ENCODE results near the gene MAT2B.
A peak's percentile ranks its signal among the peaks of the same experiment; 100 is the strongest.

Gene MAT2B

DNA sequence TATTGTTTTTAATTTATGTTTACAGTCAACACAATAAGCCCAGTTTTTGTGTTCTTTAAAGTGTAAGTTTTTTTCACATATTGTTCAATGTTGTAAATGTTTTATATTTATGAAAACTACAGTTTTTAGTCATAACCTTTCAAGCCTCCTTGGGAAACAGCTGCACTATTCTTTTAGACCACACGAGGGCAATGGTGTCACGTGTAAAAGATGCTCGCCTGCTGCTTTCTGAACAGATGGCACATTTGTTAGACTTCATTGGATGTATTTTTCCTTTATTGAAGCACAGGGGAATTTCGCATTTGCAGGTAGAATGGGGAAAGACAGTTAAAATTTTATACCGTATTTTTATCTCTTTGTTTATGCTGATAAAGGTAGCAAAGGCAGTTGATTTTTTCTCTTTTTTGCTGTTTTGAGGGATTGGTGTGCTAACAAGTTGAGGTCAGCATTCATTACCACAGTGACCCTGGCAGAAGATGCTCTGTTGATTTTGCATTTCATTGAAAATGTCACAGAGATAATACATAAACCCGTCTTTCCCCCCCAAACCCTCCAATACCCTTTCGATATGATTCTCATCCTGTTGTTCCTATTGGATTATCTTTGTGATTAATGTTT is 59.0 kb downstream of the MAT2B start:
- Histone ChIP-seq H3K27ac (no peak overlapping the region), H3K4me2 (no peak overlapping the region)

DNA sequence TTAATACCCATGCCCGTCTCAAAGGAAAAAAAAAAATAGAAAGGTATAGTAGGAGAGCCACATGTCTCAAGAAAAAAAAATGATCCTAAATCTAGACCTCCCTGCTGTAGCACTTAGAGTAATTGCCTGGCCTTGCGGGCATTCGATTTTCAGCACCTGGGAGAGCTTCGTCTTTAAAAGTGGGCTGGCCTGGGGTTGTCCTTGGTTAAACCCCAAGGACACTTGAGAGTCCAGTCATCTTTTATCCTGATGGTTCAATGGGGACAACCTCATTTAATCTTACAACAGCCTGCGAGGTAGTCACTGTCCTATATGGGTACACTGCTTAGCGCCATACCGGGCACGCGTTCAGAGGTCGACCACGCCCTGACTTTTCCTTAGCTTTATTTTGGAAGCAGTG is 60.1 kb downstream of the MAT2B start:
- Histone ChIP-seq H3K27ac (no peak overlapping the region), H3K4me3 (IDR thresholded peaks at IDR 0.05; ENCODE audit: insufficient read depth, low read depth, low read length) (no peak overlapping the region), H3K9ac (no peak overlapping the region), H3K36me3 (ENCODE audit: insufficient read depth) (no peaks in the 10 kb centered on the region), H2AFZ (ENCODE audit: low read depth) (peak overlapping the region; percentile 38; the same call in 1 of the 2 replicates), H3K27me3 (ENCODE audit: insufficient read depth, low read depth) (no peaks in the 10 kb centered on the region), H4K20me1 (ENCODE audit: insufficient read depth) (no peaks in the 10 kb centered on the region), H3K4me2 (peak overlapping the region; percentile 25; the same call in 1 of the 2 replicates), H3K4me1 (ENCODE audit: low read depth, poor library complexity, severe bottlenecking) (no peaks in the 10 kb centered on the region), H3K79me2 (ENCODE audit: insufficient read depth, low read depth) (no peaks in the 10 kb centered on the region)
- TF ChIP-seq, protein P1, sequence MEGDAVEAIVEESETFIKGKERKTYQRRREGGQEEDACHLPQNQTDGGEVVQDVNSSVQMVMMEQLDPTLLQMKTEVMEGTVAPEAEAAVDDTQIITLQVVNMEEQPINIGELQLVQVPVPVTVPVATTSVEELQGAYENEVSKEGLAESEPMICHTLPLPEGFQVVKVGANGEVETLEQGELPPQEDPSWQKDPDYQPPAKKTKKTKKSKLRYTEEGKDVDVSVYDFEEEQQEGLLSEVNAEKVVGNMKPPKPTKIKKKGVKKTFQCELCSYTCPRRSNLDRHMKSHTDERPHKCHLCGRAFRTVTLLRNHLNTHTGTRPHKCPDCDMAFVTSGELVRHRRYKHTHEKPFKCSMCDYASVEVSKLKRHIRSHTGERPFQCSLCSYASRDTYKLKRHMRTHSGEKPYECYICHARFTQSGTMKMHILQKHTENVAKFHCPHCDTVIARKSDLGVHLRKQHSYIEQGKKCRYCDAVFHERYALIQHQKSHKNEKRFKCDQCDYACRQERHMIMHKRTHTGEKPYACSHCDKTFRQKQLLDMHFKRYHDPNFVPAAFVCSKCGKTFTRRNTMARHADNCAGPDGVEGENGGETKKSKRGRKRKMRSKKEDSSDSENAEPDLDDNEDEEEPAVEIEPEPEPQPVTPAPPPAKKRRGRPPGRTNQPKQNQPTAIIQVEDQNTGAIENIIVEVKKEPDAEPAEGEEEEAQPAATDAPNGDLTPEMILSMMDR (conservative IDR thresholded peaks at IDR 0.05; ENCODE audit: low read depth, low read length): no peak

More for the DNA sequence above, 59.0 kb downstream of the MAT2B start:
- no peak overlapping the region for H3K9ac ChIP-seq
- no peaks in the 10 kb centered on the region for H3K79me2 ChIP-seq (ENCODE audit: insufficient read depth, low read depth)
- H3K36me3 ChIP-seq (ENCODE audit: insufficient read depth): no peaks in the 10 kb centered on the region
- TF ChIP-seq, protein P1 (conservative IDR thresholded peaks at IDR 0.05; ENCODE audit: low read depth, low read length): peak; percentile 74
- no peaks in the 10 kb centered on the region for H3K27me3 ChIP-seq (ENCODE audit: insufficient read depth, low read depth)
- no peak overlapping the region for H2AFZ ChIP-seq (ENCODE audit: low read depth)
- no peaks in the 10 kb centered on the region for H3K4me1 ChIP-seq (ENCODE audit: low read depth, poor library complexity, severe bottlenecking)
- no peak overlapping the region for H3K4me3 ChIP-seq (IDR thresholded peaks at IDR 0.05; ENCODE audit: insufficient read depth, low read depth, low read length)
- H4K20me1 ChIP-seq (ENCODE audit: insufficient read depth): no peaks in the 10 kb centered on the region

DNA sequence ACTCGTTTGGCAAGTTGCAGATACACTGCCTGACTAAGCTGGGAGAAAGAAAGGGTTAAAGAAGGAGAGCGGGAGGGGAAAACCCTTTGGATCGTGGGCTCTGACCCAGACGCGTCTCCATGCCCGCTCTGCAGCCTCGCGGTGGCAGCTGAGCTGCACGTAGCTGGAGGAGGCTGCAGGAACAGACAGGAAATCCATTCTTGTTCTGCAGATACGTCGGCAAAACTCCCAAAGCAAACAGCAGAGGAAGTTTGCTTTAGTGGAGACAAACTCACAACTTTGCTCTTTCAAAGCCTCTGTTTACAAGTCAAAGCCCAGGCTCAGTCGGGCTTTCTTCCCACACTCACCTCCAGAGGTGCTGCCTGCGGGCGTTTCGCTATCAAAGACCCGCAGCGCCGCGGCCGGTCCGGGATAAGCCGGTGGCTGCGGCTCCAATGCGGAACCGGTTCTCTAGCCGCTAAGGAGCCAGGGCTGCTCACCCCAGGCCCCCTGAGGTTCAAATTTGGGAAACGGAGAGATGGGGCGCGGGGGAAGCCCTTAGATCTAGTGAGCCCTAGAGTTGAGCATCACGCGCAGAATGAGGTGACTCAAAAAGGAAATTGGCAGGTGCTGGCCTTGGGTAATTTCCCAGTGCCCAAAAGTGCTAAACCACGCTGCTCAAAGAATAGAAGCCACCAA is 60.7 kb downstream of the MAT2B start:
- H3K4me3 ChIP-seq (IDR thresholded peaks at IDR 0.05; ENCODE audit: insufficient read depth, low read depth, low read length): no peak overlapping the region
- H4K20me1 ChIP-seq (ENCODE audit: insufficient read depth): no peaks in the 10 kb centered on the region
- H3K4me2 ChIP-seq: peak overlapping the region; percentile 25; the same call in 1 of the 2 replicates
- no peaks in the 10 kb centered on the region for H3K4me1 ChIP-seq (ENCODE audit: low read depth, poor library complexity, severe bottlenecking)
- H3K27me3 ChIP-seq (ENCODE audit: insufficient read depth, low read depth): no peaks in the 10 kb centered on the region
- no peaks in the 10 kb centered on the region for H3K79me2 ChIP-seq (ENCODE audit: insufficient read depth, low read depth)
- H3K36me3 ChIP-seq (ENCODE audit: insufficient read depth): no peaks in the 10 kb centered on the region
- TF ChIP-seq, protein P1 (conservative IDR thresholded peaks at IDR 0.05; ENCODE audit: low read depth, low read length): no peak
- H3K9ac ChIP-seq: no peak overlapping the region
- H2AFZ ChIP-seq (ENCODE audit: low read depth): peak overlapping the region; percentile 38; the same call in 1 of the 2 replicates
- no peak overlapping the region for H3K27ac ChIP-seq

DNA sequence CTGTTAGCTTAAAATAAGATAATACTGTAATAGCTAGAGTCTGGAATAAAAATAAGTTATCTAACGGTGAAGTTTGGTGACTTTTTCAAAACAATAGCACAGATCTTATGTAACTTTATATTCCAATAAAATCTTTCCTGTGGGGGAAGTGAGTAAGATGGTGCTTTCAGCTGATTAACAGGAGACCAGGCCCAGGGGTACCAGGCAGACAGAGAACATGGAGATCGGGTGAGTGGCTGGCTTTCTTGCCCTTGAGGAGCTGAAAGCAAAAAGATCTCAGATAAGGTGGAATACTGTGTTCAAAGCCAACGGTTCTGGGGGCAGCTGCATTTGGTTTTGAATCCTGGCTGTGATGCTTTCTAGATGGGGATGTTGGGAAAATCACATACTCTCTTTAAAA is 61.3 kb downstream of the MAT2B start:
- Histone ChIP-seq H3K36me3 (ENCODE audit: insufficient read depth) (no peaks in the 10 kb centered on the region), H3K4me2 (no peak overlapping the region), H2AFZ (ENCODE audit: low read depth) (no peak overlapping the region), H3K4me3 (IDR thresholded peaks at IDR 0.05; ENCODE audit: insufficient read depth, low read depth, low read length) (no peak overlapping the region), H3K79me2 (ENCODE audit: insufficient read depth, low read depth) (no peaks in the 10 kb centered on the region), H3K27me3 (ENCODE audit: insufficient read depth, low read depth) (no peaks in the 10 kb centered on the region), H4K20me1 (ENCODE audit: insufficient read depth) (no peaks in the 10 kb centered on the region), H3K4me1 (ENCODE audit: low read depth, poor library complexity, severe bottlenecking) (no peaks in the 10 kb centered on the region), H3K9ac (no peak overlapping the region), H3K27ac (no peak overlapping the region)
- TF ChIP-seq, protein P1 (conservative IDR thresholded peaks at IDR 0.05; ENCODE audit: low read depth, low read length): no peak
